Measurements from ENCODE around the gene GALE.

- TF ChIP-seq POLR2A (IDR thresholded peaks at IDR 0.05) = no peak
- peak in 1 of 4 experiments; percentile 19 for TF ChIP-seq CTCF (IDR thresholded peaks at IDR 0.05)
Observed at GRCh38 chr1:23751050-23751814, 49.3 kb downstream of the GALE start.

Measured in uterus (tissue), 2 donors.